Fibroblast of the aortic adventitia (primary cell): Measurements from ENCODE around the gene CST8. TPM values are rescaled to one million over a fixed set of nuclear protein-coding genes. Genes with fewer than 3 reads are reported as not detected.

ENCODE experiments used
- DNase-seq: peaks from one replicate; pipeline ENCODE4 v3.0.0-alpha.2; 2010; ENCODE audit warnings: low read depth
- H3K4me3 ChIP-seq: 2 replicates; pipeline ENCODE4 v1.5.1; 2011; ENCODE audit warnings: low read depth, mild to moderate bottlenecking, control low read depth, low read length, moderate library complexity
- total RNA-seq: library from RNA; depleted of rRNA; stranded (reverse); fragments of >200 nt; gene quantifications from 2 replicates; pipeline ENCODE4 v1.2.3, GENCODE V29; 2012; ENCODE audit warnings: low replicate concordance
- TF ChIP-seq, protein P1 (sequence below): IDR thresholded peaks from 2 replicates; pipeline ENCODE4 v1.5.1; 2011; ENCODE audit warnings: mild to moderate bottlenecking, low read length, control low read depth, inconsistent platforms; ENCODE audit not compliant: insufficient read depth

Gene CST8, protein sequence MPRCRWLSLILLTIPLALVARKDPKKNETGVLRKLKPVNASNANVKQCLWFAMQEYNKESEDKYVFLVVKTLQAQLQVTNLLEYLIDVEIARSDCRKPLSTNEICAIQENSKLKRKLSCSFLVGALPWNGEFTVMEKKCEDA
- total RNA-seq = not detected in 2 replicates

DNA sequence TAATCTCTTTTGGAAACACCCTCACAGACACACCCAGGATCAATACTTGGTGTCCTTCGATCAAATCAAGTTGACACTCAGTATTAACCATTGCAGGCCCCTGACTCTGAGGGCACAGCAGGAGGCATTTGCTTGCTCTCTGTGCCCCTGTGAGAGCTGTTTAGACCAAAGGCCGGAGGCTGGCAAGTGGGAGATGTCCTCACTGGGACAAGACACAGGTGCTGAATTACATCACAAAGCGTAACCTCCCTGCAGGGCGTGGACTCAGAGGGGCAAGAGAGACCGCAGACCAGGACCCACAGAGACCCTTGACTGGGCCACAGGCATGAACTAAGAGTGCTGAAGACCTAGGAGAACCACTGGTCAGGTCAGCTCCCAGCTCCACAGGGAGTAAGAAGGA, at the start of gene CST8:
TSS of gene CST8 (plus strand) at position 301 of the 400 bp plus-strand sequence. CDS start 551 bp downstream, outside the sequence.
- H3K4me3 ChIP-seq = no peak within 1 kb of the TSS
- no peak for DNase-seq
- TF ChIP-seq, protein P1, sequence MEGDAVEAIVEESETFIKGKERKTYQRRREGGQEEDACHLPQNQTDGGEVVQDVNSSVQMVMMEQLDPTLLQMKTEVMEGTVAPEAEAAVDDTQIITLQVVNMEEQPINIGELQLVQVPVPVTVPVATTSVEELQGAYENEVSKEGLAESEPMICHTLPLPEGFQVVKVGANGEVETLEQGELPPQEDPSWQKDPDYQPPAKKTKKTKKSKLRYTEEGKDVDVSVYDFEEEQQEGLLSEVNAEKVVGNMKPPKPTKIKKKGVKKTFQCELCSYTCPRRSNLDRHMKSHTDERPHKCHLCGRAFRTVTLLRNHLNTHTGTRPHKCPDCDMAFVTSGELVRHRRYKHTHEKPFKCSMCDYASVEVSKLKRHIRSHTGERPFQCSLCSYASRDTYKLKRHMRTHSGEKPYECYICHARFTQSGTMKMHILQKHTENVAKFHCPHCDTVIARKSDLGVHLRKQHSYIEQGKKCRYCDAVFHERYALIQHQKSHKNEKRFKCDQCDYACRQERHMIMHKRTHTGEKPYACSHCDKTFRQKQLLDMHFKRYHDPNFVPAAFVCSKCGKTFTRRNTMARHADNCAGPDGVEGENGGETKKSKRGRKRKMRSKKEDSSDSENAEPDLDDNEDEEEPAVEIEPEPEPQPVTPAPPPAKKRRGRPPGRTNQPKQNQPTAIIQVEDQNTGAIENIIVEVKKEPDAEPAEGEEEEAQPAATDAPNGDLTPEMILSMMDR = no peak

DNA sequence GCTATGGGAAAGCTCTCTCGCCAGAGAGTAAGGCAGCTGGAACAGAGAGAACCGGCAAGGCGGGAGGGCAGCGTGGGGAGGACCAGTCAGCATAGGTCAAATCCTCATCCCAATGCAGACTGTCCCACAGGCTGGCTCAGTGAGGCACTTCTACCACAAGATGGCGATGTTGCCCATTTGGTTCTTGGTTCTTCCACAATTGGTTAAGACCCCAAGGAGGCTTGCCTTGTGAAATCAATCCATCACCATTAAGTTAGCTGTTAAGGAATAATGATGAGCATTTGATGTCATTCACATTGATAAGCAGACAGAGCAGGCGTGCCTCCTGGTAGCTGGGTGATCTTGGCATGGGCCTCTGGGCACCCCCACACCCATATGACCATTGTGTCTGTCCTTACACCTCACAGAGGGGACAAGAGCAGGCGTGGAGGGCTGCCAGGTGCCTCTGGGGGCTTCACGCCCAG, 49.0 kb upstream of the CST8 start:
- TF ChIP-seq, protein P1 = peak; percentile 94
- peak; percentile 80 for DNase-seq

DNA sequence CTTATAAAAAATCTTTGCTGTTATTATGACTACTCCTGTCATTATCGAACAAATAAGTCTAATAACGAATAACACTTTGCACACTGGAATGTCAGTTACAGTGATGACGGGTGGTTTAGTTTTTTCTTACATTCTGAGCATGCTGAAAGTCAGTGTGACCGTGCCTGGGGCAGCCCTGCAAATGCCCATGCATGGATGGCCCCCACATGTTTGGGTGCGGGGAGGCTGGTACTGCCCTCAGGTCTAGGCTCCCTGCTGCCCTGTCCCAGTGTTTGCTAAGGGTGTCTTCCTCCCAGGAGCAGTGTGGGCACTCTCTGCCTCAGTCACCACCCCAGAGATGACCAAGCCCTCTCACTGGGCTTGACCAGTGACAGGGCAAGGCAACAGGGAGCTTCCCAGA, 48.5 kb upstream of the CST8 start:
- H3K4me3 ChIP-seq = no peak overlapping the region
- TF ChIP-seq, protein P1 = no peak
- DNase-seq = no peak

More for the DNA sequence above, 49.0 kb upstream of the CST8 start:
- no peak overlapping the region for H3K4me3 ChIP-seq

DNA sequence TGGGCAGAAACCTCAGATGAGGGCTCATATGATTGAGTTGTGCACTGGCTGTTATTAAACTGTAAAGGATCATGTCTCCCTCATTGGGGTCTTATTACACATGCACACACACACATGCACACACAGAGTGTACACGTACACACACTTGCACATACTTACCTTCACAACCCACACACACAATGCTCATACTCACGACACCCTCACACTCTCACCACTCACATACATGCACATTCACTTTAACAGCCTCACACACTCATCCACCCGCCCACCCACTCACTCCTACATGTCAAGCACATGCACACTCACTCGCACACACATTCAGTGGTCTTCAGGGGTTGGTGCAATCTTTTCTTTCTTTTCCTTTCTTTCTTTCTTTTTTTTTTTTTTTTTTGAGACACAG, 46.1 kb upstream of the CST8 start:
- DNase-seq = no peak
- H3K4me3 ChIP-seq = no peak overlapping the region
- TF ChIP-seq, protein P1 = no peak

DNA sequence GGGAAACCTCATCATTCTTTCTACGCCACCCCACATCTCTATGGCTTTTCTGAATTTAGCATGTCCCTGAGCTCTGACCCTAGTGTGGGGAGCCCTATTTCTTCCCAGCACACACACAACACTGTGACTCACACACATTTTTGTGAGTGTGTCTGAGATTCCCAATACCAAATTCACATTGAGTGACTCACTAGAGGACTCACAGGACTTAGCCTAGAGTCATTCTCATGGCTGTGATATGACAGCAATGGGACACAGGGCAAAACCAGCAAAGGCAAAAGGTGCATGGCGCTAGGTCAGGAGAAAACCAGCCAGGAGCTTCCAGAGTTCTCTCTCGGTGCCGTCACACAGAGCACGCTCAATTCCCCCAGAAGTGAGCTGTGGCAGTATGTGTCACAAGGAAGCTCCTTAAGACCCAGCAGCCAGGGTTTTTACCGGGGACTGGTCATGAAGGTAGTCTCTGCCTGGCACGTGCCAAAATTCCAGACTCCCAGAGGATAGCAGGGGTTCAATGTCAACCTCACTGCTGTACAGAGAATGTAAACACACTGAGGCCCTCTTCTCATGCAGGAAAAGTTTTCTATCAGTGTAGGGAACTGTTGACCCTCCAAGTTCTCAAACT, 45.2 kb upstream of the CST8 start:
- H3K4me3 ChIP-seq = no peak overlapping the region
- TF ChIP-seq, protein P1 = no peak
- DNase-seq = peak; percentile 46

DNA sequence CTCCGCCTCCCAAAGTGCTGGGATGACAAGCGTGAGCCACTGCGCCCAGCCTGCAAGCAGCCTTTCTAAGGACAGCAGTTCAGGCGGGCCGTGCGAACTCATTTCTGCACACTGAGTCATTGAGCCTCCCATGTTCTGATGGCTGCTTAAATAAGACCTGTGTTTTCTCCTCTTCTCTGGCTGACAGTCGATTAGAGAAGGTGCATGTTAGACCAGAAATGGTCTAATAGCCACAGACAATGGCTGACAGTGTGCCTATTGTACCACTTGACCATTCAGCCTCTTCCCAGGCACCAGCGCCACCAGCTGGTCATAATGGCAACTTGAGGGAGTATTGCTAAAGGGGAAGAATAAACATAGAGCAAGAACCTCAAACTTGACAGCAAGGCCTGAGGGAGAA, 44.4 kb upstream of the CST8 start:
- peak; percentile 47 for DNase-seq
- TF ChIP-seq, protein P1 = peak; percentile 58
- H3K4me3 ChIP-seq = no peak overlapping the region
